ENCODE measurements around the gene CCDC102B. TPM values are rescaled to one million over a fixed set of nuclear protein-coding genes. Genes with fewer than 3 reads are reported as not detected.

CCDC102B gene
- total and polyA plus RNA-seq, 2 of the 8 experiments (the other 6 are each of a cell fraction or from before 2014, with no cell fraction given), result 0.80 to 1.1 TPM

DNA sequence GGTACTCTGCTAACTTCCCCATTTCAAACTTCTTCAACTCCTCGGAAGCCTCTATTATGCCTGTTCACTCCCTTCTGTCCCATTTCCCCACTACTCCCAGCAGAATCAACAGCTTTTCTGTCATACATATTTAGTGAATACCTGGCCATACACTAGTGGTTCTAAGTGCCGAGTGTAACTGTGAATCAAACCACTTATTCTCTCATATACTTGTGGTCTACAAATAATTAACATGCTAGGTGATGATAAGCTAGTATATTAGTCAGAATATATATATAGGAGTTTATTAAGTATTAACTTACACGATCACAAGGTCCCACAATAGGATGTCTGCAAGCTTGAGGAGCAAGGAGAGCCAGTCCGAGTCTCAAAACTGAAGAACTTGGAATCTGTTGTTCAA is 150.7 kb downstream of the CCDC102B start:
- H3K4me1 ChIP-seq (replicated peaks in 1 of 4; ENCODE audit: control insufficient read depth in 3 of 4, insufficient read depth in 4 of 4, low read length in 3 of 4), result peaks cover 0 to 6% (median 0%) of the 10 kb centered on the region in 4 experiments; a peak in 1 of 7 replicates
- no peak overlapping the region for H3K4me3 ChIP-seq (ENCODE audit: extremely low read depth in 1 of 4, insufficient read depth in 2 of 4, low read depth in 3 of 4, low read length in 4 of 4)
- no peaks in the 10 kb centered on the region for H3K79me2 ChIP-seq (ENCODE audit: control insufficient read depth in 1 of 2, insufficient read depth in 2 of 2, low read length in 2 of 2)
- no peak overlapping the region for H3K56ac ChIP-seq (replicated peaks; ENCODE audit: insufficient read length, low read depth, low read length)
- H3K79me1 ChIP-seq (ENCODE audit: low read depth, low read length), result no peaks in the 10 kb centered on the region
- no peak overlapping the region for H3K4me2 ChIP-seq (ENCODE audit: insufficient read depth in 1 of 2, low read depth in 2 of 2, low read length in 2 of 2)
- no peaks in the 10 kb centered on the region for H3K23me2 ChIP-seq (ENCODE audit: low read depth, low read length)
- CTCF ChIA-PET (ENCODE audit: partially characterized antibody), result interaction anchor here (0.7 kb wide), 1 partner anchor 23 kb away, joined by 3 read pairs; no protein-coding TSS in a partner anchor
- DNase-seq (ENCODE audit: low read depth in 1 of 2, low spot score in 2 of 2) (no peak), FAIRE-seq (no peak)
- no peak overlapping the region for H3K18ac ChIP-seq (ENCODE audit: extremely low read depth, low read length)
- H2BK120ac ChIP-seq (replicated peaks; ENCODE audit: low read depth, low read length), result no peak overlapping the region
- no peaks in the 10 kb centered on the region for H3K27me3 ChIP-seq (replicated peaks in 1 of 4; ENCODE audit: control insufficient read depth in 3 of 4, extremely low read depth in 1 of 4, insufficient read depth in 3 of 4, low read length in 3 of 4)
- no peak overlapping the region for H3K23ac ChIP-seq (ENCODE audit: insufficient read length)
- no peak overlapping the region for H2BK20ac ChIP-seq (ENCODE audit: low read length)
- H2BK12ac ChIP-seq (ENCODE audit: low read depth, low read length), result no peak overlapping the region
- H2BK15ac ChIP-seq (ENCODE audit: low read length), result no peak overlapping the region
- H2BK5ac ChIP-seq (ENCODE audit: low read depth, low read length), result no peak overlapping the region
- no peak overlapping the region for H4K91ac ChIP-seq (replicated peaks; ENCODE audit: insufficient read length, low read length)
- no peaks in the 10 kb centered on the region for H4K20me1 ChIP-seq (replicated peaks in 1 of 2; ENCODE audit: control insufficient read depth in 1 of 2, insufficient read depth in 2 of 2, low read length in 2 of 2)
- H2AK5ac ChIP-seq (ENCODE audit: low read depth, low read length), result no peak overlapping the region
- H3K4ac ChIP-seq (replicated peaks; ENCODE audit: insufficient read length, low read depth, low read length), result no peak overlapping the region
- no peak overlapping the region for H4K8ac ChIP-seq (ENCODE audit: extremely low read depth, insufficient read depth, low read length)
- POLR2A ChIA-PET (ENCODE audit: partially characterized antibody), result no interaction called here
- H3K14ac ChIP-seq (ENCODE audit: insufficient read length), result no peak overlapping the region
- no peaks in the 10 kb centered on the region for H3K9me3 ChIP-seq (ENCODE audit: insufficient read depth in 2 of 2, low read depth in 1 of 2, low read length in 1 of 2)
- TF ChIP-seq GABPA (IDR thresholded peaks at IDR 0.05; ENCODE audit: borderline replicate concordance, insufficient read depth, low read length) (no peak), POLR2A (IDR thresholded peaks at IDR 0.05; ENCODE audit: control extremely low read depth in 1 of 2, low read depth in 2 of 2, low read length in 2 of 2) (no peak), TAF7 (optimal IDR thresholded peaks at IDR 0.05; ENCODE audit: borderline replicate concordance, low read depth, low read length) (no peak), HDAC2 (IDR thresholded peaks at IDR 0.05; ENCODE audit: borderline replicate concordance in 1 of 2, low read depth in 2 of 2, low read length in 2 of 2) (no peak), RFX5 (IDR thresholded peaks at IDR 0.05; ENCODE audit: borderline replicate concordance, low read depth, low read length) (no peak), BCL11A (IDR thresholded peaks at IDR 0.05; ENCODE audit: low read depth in 2 of 2, low read length in 2 of 2) (no peak), EZH2 (IDR thresholded peaks at IDR 0.05; ENCODE audit: low read depth, low read length, severe bottlenecking) (no peak), KDM1A (IDR thresholded peaks at IDR 0.05; ENCODE audit: borderline replicate concordance, low read length) (no peak)
- TF ChIP-seq, protein P1, sequence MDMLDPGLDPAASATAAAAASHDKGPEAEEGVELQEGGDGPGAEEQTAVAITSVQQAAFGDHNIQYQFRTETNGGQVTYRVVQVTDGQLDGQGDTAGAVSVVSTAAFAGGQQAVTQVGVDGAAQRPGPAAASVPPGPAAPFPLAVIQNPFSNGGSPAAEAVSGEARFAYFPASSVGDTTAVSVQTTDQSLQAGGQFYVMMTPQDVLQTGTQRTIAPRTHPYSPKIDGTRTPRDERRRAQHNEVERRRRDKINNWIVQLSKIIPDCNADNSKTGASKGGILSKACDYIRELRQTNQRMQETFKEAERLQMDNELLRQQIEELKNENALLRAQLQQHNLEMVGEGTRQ (IDR thresholded peaks at IDR 0.05; ENCODE audit: low read length), result no peak
- TF ChIP-seq, protein P2, sequence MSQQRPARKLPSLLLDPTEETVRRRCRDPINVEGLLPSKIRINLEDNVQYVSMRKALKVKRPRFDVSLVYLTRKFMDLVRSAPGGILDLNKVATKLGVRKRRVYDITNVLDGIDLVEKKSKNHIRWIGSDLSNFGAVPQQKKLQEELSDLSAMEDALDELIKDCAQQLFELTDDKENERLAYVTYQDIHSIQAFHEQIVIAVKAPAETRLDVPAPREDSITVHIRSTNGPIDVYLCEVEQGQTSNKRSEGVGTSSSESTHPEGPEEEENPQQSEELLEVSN (IDR thresholded peaks at IDR 0.05), result no peak
- WGBS, 2 experiments (ENCODE audit: extremely low coverage in 1 of 2, insufficient coverage in 1 of 2, insufficient read length in 1 of 2, insufficient replicate concordance in 2 of 2, low coverage in 1 of 2, low lambda C conversion rate in 2 of 2, missing lambda C conversion rate in 1 of 2), result 96% methylated on average over 4 of the region's 4 CpGs; no CpG with 5 or more reads in 1 of the 2 experiments
- no peak overlapping the region for H4K5ac ChIP-seq (ENCODE audit: insufficient read length, low read depth, low read length)
- H3K9ac ChIP-seq (replicated peaks in 1 of 4; ENCODE audit: extremely low read depth in 1 of 4, low read depth in 3 of 4, low read length in 3 of 4), result no peak overlapping the region
- H3K36me3 ChIP-seq (ENCODE audit: control insufficient read depth in 2 of 4, insufficient read depth in 4 of 4, low read length in 3 of 4), result no peaks in the 10 kb centered on the region
- H2AFZ ChIP-seq (ENCODE audit: low read length), result 0 out of 2 replicates have a peak overlapping the region, but pooled peaks have one; percentile 2
- no peak overlapping the region for H3K27ac ChIP-seq (ENCODE audit: low read depth, low read length)
